Mucosa of descending colon (tissue), 3 donors: ENCODE data around the gene KIAA1614. TPM values are rescaled to one million over a fixed set of nuclear protein-coding genes. Genes with fewer than 3 reads are reported as not detected.

Source experiments
- ATAC-seq: fragments of 200-7000 bp; cut with Tn5 transposase; one replicate; pipeline ENCODE4 v1.9.1; 2020; ENCODE audit warnings: mild to moderate bottlenecking, moderate library complexity
- DNase-seq, 3 donors: peaks; one replicate each; pipeline ENCODE4 v3.0.0-alpha.2; 2020
- H3K36me3 ChIP-seq: fragments of 200-600 bp; one replicate; pipeline ENCODE4 v1.8.0; 2021; ENCODE audit warnings: low read depth, mild to moderate bottlenecking
- H3K4me1 ChIP-seq: fragments of 200-600 bp; one replicate; pipeline ENCODE4 v1.8.0; 2021; ENCODE audit warnings: low read depth, mild to moderate bottlenecking
- H3K4me3 ChIP-seq: fragments of 200-600 bp; one replicate; pipeline ENCODE4 v1.8.0; 2021; ENCODE audit warnings: mild to moderate bottlenecking
- H3K9me3 ChIP-seq: fragments of 200-600 bp; one replicate; pipeline ENCODE4 v1.8.0; 2021; ENCODE audit warnings: mild to moderate bottlenecking
- intact Hi-C, 2 donors: fragments of 100-400 bp; cut with DNase I in 1 of 2; cut with micrococcal nuclease in 1 of 2; formaldehyde crosslinking; loops; one replicate each; pipeline versions ENCODE4 v1.11.0 to v1.11.1; 2022; cut with DNase I, micrococcal nuclease
- total RNA-seq, 3 donors: library from RNA; stranded (reverse); fragmentation: NEBNext Ultra II Directional in 2 of 3; extraction: Animal tissue kit (Norgen Biotek cat#: 25700) in 2 of 3; gene quantifications; one replicate each; pipeline versions ENCODE4 v1.2.1 to v1.2.4, GENCODE V29; 2021 to 2023
- TF ChIP-seq, protein P1 (sequence below): fragments of 200-600 bp; IDR thresholded peaks from one replicate; pipeline ENCODE4 v1.8.0; 2022; ENCODE audit warnings: antibody characterized with exemption, mild to moderate bottlenecking
- donor health status: DM: no; HTN: no; CAD: no; lungs with moderate emphysema.
- donor health status: DM: no; HTN: no; CAD: no.
- donor health status: DM: no; HTN: yes; CAD: no.

The KIAA1614 gene
- total RNA-seq, 3 donors from 2014 or later: 1.2 to 11.1 (median 2.0) TPM

- Histone ChIP-seq H3K4me3 (no peak overlapping the region), H3K9me3 (no peaks in the 10 kb centered on the region), H3K4me1 (peaks cover 8% of the 10 kb centered on the region), H3K36me3 (no peaks in the 10 kb centered on the region)
- ATAC-seq: no peak
- TF ChIP-seq, protein P1, sequence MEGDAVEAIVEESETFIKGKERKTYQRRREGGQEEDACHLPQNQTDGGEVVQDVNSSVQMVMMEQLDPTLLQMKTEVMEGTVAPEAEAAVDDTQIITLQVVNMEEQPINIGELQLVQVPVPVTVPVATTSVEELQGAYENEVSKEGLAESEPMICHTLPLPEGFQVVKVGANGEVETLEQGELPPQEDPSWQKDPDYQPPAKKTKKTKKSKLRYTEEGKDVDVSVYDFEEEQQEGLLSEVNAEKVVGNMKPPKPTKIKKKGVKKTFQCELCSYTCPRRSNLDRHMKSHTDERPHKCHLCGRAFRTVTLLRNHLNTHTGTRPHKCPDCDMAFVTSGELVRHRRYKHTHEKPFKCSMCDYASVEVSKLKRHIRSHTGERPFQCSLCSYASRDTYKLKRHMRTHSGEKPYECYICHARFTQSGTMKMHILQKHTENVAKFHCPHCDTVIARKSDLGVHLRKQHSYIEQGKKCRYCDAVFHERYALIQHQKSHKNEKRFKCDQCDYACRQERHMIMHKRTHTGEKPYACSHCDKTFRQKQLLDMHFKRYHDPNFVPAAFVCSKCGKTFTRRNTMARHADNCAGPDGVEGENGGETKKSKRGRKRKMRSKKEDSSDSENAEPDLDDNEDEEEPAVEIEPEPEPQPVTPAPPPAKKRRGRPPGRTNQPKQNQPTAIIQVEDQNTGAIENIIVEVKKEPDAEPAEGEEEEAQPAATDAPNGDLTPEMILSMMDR: no peak
- no peak for DNase-seq
- intact Hi-C loops: no loop called here
These were observed 4.1 kb downstream of the KIAA1614 start for GRCh38 chr1:180916771-180917170.

DNA sequence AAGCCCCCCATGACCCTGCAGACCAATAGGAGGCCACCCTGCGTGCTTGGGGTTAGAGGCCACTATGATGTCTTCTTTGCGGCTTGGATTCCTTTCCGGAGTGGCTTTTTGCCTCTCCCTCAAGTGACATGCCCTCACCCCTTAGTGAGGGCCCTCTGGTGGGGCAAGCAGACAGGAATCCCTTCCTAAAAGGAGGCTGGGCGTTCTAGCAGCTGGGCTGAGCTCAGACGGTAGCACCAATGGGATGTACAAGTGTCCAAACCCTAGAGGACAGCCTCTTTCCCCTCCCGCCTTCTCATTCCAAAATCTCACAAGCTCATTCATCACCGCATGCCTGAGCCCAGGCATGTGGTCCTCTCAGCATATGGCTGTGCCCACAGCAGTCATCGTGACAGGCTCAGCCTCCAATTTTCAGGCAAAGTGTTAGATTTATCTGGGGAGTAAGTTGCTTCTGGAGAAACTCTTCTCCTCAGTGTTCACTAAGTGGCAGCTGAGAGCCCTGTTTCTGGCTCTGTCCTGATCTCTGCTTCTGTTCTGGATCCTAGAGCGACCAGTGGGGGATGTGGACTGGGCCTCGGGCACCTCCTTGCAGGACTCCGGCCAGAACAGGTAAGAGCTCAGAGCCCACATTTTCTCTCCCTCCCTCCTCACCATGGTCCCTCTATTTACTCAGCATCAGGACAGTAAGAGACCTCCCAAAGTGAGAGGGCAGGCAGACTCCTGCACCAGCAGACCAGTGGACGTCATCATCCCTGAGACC lies 4.8 kb downstream of the KIAA1614 start:
- DNase-seq: no peak
- TF ChIP-seq, protein P1: no peak
- Histone ChIP-seq H3K4me3 (no peak overlapping the region), H3K9me3 (no peaks in the 10 kb centered on the region), H3K36me3 (no peaks in the 10 kb centered on the region), H3K4me1 (peaks cover 2% of the 10 kb centered on the region)
- ATAC-seq: no peak
- intact Hi-C loops: no loop called here

GRCh38 chr1:180918519-180918918 lies 5.8 kb downstream of the KIAA1614 start:
- intact Hi-C loops: no loop called here
- DNase-seq (no peak), ATAC-seq (no peak)
- no peaks in the 10 kb centered on the region for H3K9me3 ChIP-seq
- H3K4me3 ChIP-seq: no peak overlapping the region
- no peaks in the 10 kb centered on the region for H3K4me1 ChIP-seq
- no peaks in the 10 kb centered on the region for H3K36me3 ChIP-seq
- TF ChIP-seq, protein P1: no peak

DNA sequence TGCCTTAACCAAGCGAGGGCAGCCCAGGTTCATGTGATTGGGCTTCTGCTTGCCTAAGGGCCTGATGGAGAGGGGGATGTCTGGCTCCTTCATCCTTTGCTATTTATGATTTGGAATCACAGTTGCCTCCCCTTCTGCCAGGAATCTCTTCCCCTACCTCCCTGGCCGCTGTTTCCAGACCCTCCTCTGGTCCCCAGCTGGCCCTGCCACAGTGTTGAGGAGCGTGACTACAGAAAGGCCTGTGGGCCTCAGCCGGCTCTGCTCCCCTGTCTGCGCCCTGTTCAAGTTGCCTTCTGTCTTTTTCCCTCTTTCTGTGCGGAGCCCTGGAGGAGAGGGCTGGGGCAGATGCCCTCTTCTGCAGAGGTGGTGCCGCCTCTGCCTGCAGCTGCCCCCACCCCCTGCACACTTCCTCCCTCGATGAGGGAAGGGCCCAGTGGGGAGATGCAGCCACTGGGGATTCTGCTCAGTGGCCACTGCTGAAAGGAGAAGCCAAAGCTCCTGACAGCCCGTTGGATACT lies 6.5 kb downstream of the KIAA1614 start:
- no peak for ATAC-seq
- TF ChIP-seq, protein P1: no peak
- Histone ChIP-seq H3K4me1 (no peaks in the 10 kb centered on the region), H3K36me3 (no peaks in the 10 kb centered on the region), H3K4me3 (no peak overlapping the region), H3K9me3 (no peaks in the 10 kb centered on the region)
- intact Hi-C loops: no loop called here
- DNase-seq: no peak

- TF ChIP-seq, protein P1: no peak
- no peaks in the 10 kb centered on the region for H3K4me1 ChIP-seq
- DNase-seq (no peak), ATAC-seq (no peak)
- intact Hi-C loops: no loop called here
- H3K4me3 ChIP-seq: no peak overlapping the region
- H3K9me3 ChIP-seq: no peaks in the 10 kb centered on the region
- H3K36me3 ChIP-seq: no peaks in the 10 kb centered on the region
These were observed 7.5 kb downstream of the KIAA1614 start for GRCh38 chr1:180920193-180920592.
